Smooth muscle cell (in vitro differentiated cells): ENCODE data around the gene CCND2. TPM values are rescaled to one million over a fixed set of nuclear protein-coding genes. Genes with fewer than 3 reads are reported as not detected.
A peak's percentile ranks its signal among the peaks of the same experiment; 100 is the strongest.

Experiments
- DNase-seq: peaks from one replicate; lab custom pipeline; 2025; ENCODE audit not compliant: unreplicated experiment; lab: John Stamatoyannopoulos, UW
- H2AFZ ChIP-seq: fragments of 200-600 bp; sonication (generic); 2 replicates; pipeline ENCODE4 v1.6.0; 2016; ENCODE audit warnings: antibody characterized with exemption, low read depth, mild to moderate bottlenecking
- H3F3A ChIP-seq: fragments of 200-600 bp; sonication (generic); 2 replicates; pipeline ENCODE4 v1.6.0; 2017; ENCODE audit warnings: antibody characterized with exemption, low read depth
- H3K27ac ChIP-seq: fragments of 200-600 bp; sonication (generic); 2 replicates; pipeline ENCODE4 v1.5.1; 2016; ENCODE audit warnings: low read depth, mild to moderate bottlenecking
- H3K27me3 ChIP-seq: fragments of 200-600 bp; sonication (generic); 2 replicates; pipeline ENCODE4 v1.6.1; 2016; ENCODE audit warnings: low read depth, mild to moderate bottlenecking
- H3K36me3 ChIP-seq: fragments of 200-600 bp; sonication (generic); 2 replicates; pipeline ENCODE4 v1.5.1; 2016; ENCODE audit warnings: low read depth
- H3K4me1 ChIP-seq: fragments of 200-600 bp; sonication (generic); 2 replicates; pipeline ENCODE4 v1.5.1; 2016; ENCODE audit warnings: low read depth
- H3K4me2 ChIP-seq: fragments of 200-600 bp; sonication (generic); 2 replicates; pipeline ENCODE4 v1.6.0; 2016; ENCODE audit warnings: mild to moderate bottlenecking
- H3K4me3 ChIP-seq: fragments of 200-600 bp; sonication (generic); 2 replicates; pipeline ENCODE4 v1.5.1; 2016; ENCODE audit warnings: mild to moderate bottlenecking
- H3K79me2 ChIP-seq: fragments of 200-600 bp; sonication (generic); 2 replicates; pipeline ENCODE4 v1.6.0; 2016; ENCODE audit warnings: low read depth, mild to moderate bottlenecking
- H3K9ac ChIP-seq: fragments of 200-600 bp; sonication (generic); 2 replicates; pipeline ENCODE4 v1.6.0; 2016; ENCODE audit warnings: low read depth
- H3K9me3 ChIP-seq: fragments of 200-600 bp; sonication (generic); replicated peaks from 2 replicates; pipeline ENCODE4 v1.5.1; 2016; ENCODE audit warnings: low read depth
- H4K20me1 ChIP-seq: fragments of 200-600 bp; sonication (generic); 2 replicates; pipeline ENCODE4 v1.6.0; 2016; ENCODE audit warnings: low read depth
- CTCF ChIP-seq: fragments of 200-600 bp; sonication (generic); IDR thresholded peaks from 2 replicates; pipeline ENCODE4 v1.5.1; 2017; ENCODE audit warnings: borderline replicate concordance, mild to moderate bottlenecking, antibody characterized with exemption; ENCODE audit not compliant: insufficient read depth, poor library complexity, severe bottlenecking
- WGBS: methylation state at CpG from one replicate; pipeline ENCODE4 v1.1.7; 2016; ENCODE audit warnings: low lambda C conversion rate; 5-methylcytosine and 5-hydroxymethylcytosine counted together
- polyA plus RNA-seq: library from polyadenylated mRNA; unstranded; fragments of >200 nt; fragmentation: Nextera tagmentation; extraction: Ambion mirVana; gene quantifications from 2 replicates; pipeline ENCODE4 v1.2.1, GENCODE V29; 2016
- total RNA-seq: library from RNA; depleted of rRNA; stranded (reverse); fragments of >200 nt; gene quantifications from 2 replicates; pipeline ENCODE4 v1.2.3, GENCODE V29; 2014

Gene CCND2
- total and polyA plus RNA-seq, 2 experiments from 2014 or later = 356 to 462 TPM

- H3K27me3 ChIP-seq = no peaks in the 10 kb centered on the region
- peak overlapping the region; percentile 46 for H3K27ac ChIP-seq
- peak overlapping the region; percentile 84 for H3K4me3 ChIP-seq
These were observed 3.6 kb downstream of the CCND2 start for GRCh38 chr12:4277205-4277543.

GRCh38 chr12:4277857-4278256 lies 4.3 kb downstream of the CCND2 start:
- peak overlapping the region; percentile 46 for H3K27ac ChIP-seq
- H3K9ac ChIP-seq = peak overlapping the region; percentile 42
- peaks cover 90% of the 10 kb centered on the region for H3K79me2 ChIP-seq
- H2AFZ ChIP-seq = no peak overlapping the region
- peaks cover 19% of the 10 kb centered on the region for H3F3A ChIP-seq
- WGBS = 93% methylated on average over 3 of the region's 3 CpGs
- peak overlapping the region; percentile 96 for H3K4me2 ChIP-seq
- no peak for DNase-seq
- peaks cover 87% of the 10 kb centered on the region for H4K20me1 ChIP-seq
- no peaks in the 10 kb centered on the region for H3K27me3 ChIP-seq
- H3K4me3 ChIP-seq = no peak overlapping the region
- H3K4me1 ChIP-seq = peaks cover 9% of the 10 kb centered on the region
- no peaks in the 10 kb centered on the region for H3K9me3 ChIP-seq
- no peak for TF ChIP-seq CTCF
- peaks cover 11% of the 10 kb centered on the region for H3K36me3 ChIP-seq

More at GRCh38 chr12:4277205-4277543, 3.6 kb downstream of the CCND2 start:
- Histone ChIP-seq H4K20me1 (peaks cover 80% of the 10 kb centered on the region), H3K9me3 (no peaks in the 10 kb centered on the region), H2AFZ (no peak overlapping the region), H3K9ac (peak overlapping the region; percentile 42), H3F3A (peaks cover 12% of the 10 kb centered on the region), H3K4me1 (peaks cover 12% of the 10 kb centered on the region), H3K79me2 (peaks cover 83% of the 10 kb centered on the region), H3K4me2 (peak overlapping the region; percentile 96), H3K36me3 (peaks cover 11% of the 10 kb centered on the region)
- no peak for TF ChIP-seq CTCF
- no peak for DNase-seq
- WGBS = 35% methylated on average over 6 of the region's 6 CpGs

GRCh38 chr12:4278329-4279197 lies 5.0 kb downstream of the CCND2 start:
- Histone ChIP-seq H3K79me2 (peaks cover 97% of the 10 kb centered on the region), H3K27me3 (no peaks in the 10 kb centered on the region), H3K36me3 (peaks cover 11% of the 10 kb centered on the region), H3K4me1 (peaks cover 9% of the 10 kb centered on the region), H4K20me1 (peaks cover 94% of the 10 kb centered on the region), H3F3A (peaks cover 26% of the 10 kb centered on the region), H3K9me3 (no peaks in the 10 kb centered on the region), H2AFZ (no peak overlapping the region), H3K9ac (no peak overlapping the region), H3K4me3 (peak overlapping the region; percentile 0), H3K27ac (peak overlapping the region; percentile 46), H3K4me2 (peak overlapping the region; percentile 96)
- DNase-seq = no peak
- no peak for TF ChIP-seq CTCF
- WGBS = 67% methylated on average over 15 of the region's 15 CpGs
